HEK293 (cell line): ENCODE data around the gene STAT3.

Experiments
- CTCF ChIP-seq: fragments of 450-650 bp; formaldehyde crosslinking; IDR thresholded peaks from 2 replicates; pipeline ENCODE4 v1.5.1; 2016; ENCODE audit warnings: missing biosample characterization, missing genetic modification characterization
- KLF9 ChIP-seq: fragments of 450-650 bp; formaldehyde crosslinking; IDR thresholded peaks from 2 replicates; pipeline ENCODE4 v1.5.1; 2016; ENCODE audit warnings: missing biosample characterization, missing genetic modification characterization, low read depth
- RBAK ChIP-seq: fragments of 450-650 bp; formaldehyde crosslinking; IDR thresholded peaks from 2 replicates; pipeline ENCODE4 v1.5.1; 2016; ENCODE audit warnings: missing biosample characterization, missing genetic modification characterization
- ZNF555 ChIP-seq: fragments of 450-650 bp; formaldehyde crosslinking; conservative IDR thresholded peaks from 2 replicates; pipeline ENCODE4 v1.5.1; 2017; ENCODE audit warnings: missing biosample characterization, mild to moderate bottlenecking, missing genetic modification characterization, inconsistent platforms
- ZNF777 ChIP-seq: fragments of 450-650 bp; formaldehyde crosslinking; IDR thresholded peaks from 2 replicates; pipeline ENCODE4 v1.5.1; 2017; ENCODE audit warnings: missing biosample characterization, missing genetic modification characterization, borderline replicate concordance
- TF ChIP-seq, protein P1 (sequence below): fragments of 450-650 bp; formaldehyde crosslinking; IDR thresholded peaks from 2 replicates; pipeline ENCODE4 v1.5.1; 2016; ENCODE audit warnings: missing biosample characterization, missing genetic modification characterization

GRCh38 chr17:42345396-42346073 is 42.7 kb downstream of the STAT3 start:
- TF ChIP-seq ZNF555: no peak
- no peak for TF ChIP-seq RBAK (tag by site-specific recombination)
- no peak for TF ChIP-seq CTCF (tag by site-specific recombination)
- no peak for TF ChIP-seq KLF9 (tag by site-specific recombination)
- no peak for TF ChIP-seq ZNF777 (tag by site-specific recombination)
- TF ChIP-seq, protein P1, sequence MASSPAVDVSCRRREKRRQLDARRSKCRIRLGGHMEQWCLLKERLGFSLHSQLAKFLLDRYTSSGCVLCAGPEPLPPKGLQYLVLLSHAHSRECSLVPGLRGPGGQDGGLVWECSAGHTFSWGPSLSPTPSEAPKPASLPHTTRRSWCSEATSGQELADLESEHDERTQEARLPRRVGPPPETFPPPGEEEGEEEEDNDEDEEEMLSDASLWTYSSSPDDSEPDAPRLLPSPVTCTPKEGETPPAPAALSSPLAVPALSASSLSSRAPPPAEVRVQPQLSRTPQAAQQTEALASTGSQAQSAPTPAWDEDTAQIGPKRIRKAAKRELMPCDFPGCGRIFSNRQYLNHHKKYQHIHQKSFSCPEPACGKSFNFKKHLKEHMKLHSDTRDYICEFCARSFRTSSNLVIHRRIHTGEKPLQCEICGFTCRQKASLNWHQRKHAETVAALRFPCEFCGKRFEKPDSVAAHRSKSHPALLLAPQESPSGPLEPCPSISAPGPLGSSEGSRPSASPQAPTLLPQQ (tag by site-specific recombination): no peak
